ENCODE data around the gene TANK. TPM values are rescaled to one million over a fixed set of nuclear protein-coding genes. Genes with fewer than 3 reads are reported as not detected.

TANK gene
- total RNA-seq, 1 experiment from 2014 or later: 79.6 TPM

DNA sequence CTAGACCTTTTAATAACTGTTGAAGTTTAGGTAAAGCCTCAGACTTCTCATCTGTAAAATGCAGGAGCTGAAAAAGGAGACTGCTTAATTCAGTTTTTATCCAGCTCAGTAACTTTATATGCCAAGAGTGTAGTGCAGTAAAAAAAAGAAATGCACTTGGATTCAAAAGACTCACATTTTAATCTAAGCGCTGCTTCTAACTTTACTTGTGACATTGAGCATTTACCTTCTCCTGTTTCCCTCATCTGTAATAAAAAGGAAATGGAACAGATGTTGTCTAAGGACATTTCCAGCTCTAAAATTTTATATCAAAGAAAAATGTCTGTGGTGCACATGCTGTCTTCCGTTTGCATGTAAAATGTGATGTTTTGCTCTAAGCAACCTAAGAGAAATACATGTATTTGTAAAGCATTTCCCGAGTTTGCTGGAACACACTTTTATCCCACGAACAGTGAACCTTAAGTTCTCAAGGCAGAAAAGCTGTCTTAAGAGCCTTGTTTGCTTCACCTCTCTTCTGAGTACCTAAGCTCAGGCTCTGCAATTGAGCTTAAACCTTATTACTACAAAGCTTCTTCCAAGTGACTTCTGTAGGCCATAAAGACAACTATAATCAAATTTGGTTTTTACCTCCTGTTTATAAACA lies 24.2 kb upstream of the TANK start:
- intact Hi-C loops (cut with micrococcal nuclease): no loop called here
- peaks cover 7% of the 10 kb centered on the region for H3K9me3 Mint-ChIP-seq (ENCODE audit: unreplicated experiment)
- H3K36me3 Mint-ChIP-seq (ENCODE audit: insufficient read depth, unreplicated experiment): no peaks in the 10 kb centered on the region
- TF ChIP-seq, protein P1, sequence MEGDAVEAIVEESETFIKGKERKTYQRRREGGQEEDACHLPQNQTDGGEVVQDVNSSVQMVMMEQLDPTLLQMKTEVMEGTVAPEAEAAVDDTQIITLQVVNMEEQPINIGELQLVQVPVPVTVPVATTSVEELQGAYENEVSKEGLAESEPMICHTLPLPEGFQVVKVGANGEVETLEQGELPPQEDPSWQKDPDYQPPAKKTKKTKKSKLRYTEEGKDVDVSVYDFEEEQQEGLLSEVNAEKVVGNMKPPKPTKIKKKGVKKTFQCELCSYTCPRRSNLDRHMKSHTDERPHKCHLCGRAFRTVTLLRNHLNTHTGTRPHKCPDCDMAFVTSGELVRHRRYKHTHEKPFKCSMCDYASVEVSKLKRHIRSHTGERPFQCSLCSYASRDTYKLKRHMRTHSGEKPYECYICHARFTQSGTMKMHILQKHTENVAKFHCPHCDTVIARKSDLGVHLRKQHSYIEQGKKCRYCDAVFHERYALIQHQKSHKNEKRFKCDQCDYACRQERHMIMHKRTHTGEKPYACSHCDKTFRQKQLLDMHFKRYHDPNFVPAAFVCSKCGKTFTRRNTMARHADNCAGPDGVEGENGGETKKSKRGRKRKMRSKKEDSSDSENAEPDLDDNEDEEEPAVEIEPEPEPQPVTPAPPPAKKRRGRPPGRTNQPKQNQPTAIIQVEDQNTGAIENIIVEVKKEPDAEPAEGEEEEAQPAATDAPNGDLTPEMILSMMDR (IDR thresholded peaks at IDR 0.05; ENCODE audit: unreplicated experiment): no peak
- POLR2A ChIA-PET: interaction anchor here (1.1 to 2.5 kb wide), 4 partner anchors 11 to 25 kb away, joined by 4 to 12 read pairs (median 4); no protein-coding TSS in a partner anchor
- no peak for DNase-seq (ENCODE audit: unreplicated experiment)
- H3K4me3 Mint-ChIP-seq (ENCODE audit: unreplicated experiment): no peak overlapping the region
- peaks cover 24% of the 10 kb centered on the region for H3K4me1 Mint-ChIP-seq (ENCODE audit: insufficient read depth, unreplicated experiment)
- H3K27me3 Mint-ChIP-seq (ENCODE audit: insufficient read depth, unreplicated experiment): no peaks in the 10 kb centered on the region
- H3K27ac Mint-ChIP-seq (ENCODE audit: low read depth, unreplicated experiment): no peak overlapping the region
- BruUV-seq (replicated peaks): no TSS peak
- CTCF ChIA-PET: no interaction called here

DNA sequence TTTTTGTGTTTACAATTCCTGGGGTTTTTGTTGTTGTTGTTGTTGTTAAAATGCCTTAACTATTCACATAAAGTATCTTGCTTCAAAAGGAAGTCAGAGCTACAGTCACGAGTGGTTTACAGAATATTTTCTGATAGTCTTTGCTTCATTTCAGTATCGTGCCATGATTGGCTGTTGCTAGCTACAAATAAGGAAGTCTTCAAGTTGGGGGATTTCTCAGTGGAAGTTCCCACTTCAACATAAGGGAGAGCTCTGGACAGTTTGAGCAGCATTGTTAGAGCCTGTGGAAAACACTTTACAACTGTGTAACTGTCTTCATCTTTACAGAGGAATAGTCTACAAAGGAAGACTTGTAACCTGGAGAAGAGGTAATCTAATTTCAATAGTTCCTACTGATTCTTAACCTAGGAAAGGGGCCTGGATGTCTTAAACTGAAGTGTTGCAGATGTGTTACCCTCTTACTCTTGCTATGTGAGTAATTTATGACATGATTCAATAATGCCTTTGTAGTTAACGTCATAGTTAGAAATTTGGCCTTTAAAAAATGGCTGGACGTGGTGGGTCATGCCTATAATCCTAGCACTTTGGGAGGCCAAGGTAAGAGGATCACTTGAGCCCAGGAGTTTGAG lies 23.4 kb upstream of the TANK start:
- no peak overlapping the region for H3K27ac Mint-ChIP-seq (ENCODE audit: low read depth, unreplicated experiment)
- no TSS peak for BruUV-seq (replicated peaks)
- intact Hi-C loops (cut with micrococcal nuclease): no loop called here
- no peaks in the 10 kb centered on the region for H3K36me3 Mint-ChIP-seq (ENCODE audit: insufficient read depth, unreplicated experiment)
- ChIA-PET POLR2A (interaction anchor here (0.7 to 2.5 kb wide), 3 partner anchors 14 to 51 kb away, joined by 3 to 12 read pairs (median 4); no protein-coding TSS in a partner anchor), CTCF (no interaction called here)
- H3K4me3 Mint-ChIP-seq (ENCODE audit: unreplicated experiment): no peak overlapping the region
- peaks cover 7% of the 10 kb centered on the region for H3K9me3 Mint-ChIP-seq (ENCODE audit: unreplicated experiment)
- no peaks in the 10 kb centered on the region for H3K27me3 Mint-ChIP-seq (ENCODE audit: insufficient read depth, unreplicated experiment)
- TF ChIP-seq, protein P1 (IDR thresholded peaks at IDR 0.05; ENCODE audit: unreplicated experiment): no peak
- peaks cover 24% of the 10 kb centered on the region for H3K4me1 Mint-ChIP-seq (ENCODE audit: insufficient read depth, unreplicated experiment)
- DNase-seq (ENCODE audit: unreplicated experiment): no peak

DNA sequence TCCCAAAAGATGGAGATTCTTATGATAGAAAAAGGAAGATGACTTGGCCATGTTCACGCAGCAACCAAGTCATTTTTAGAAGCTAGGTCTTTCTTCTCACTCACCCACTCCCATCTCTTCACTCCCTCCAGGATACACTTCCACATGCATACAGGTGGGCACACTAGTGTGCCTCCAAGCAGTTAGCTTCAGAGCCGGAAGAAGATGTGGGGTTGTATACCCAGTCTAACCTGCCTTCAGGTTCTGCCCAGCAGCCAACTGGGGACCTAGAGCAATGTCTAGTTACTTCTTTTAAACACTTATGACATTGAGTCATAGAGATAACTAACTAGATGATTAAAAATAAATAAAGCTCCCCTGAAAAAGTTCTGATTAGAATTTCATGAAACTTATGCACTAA lies 21.8 kb upstream of the TANK start:
- Mint-ChIP-seq H3K9me3 (ENCODE audit: unreplicated experiment) (peaks cover 6% of the 10 kb centered on the region), H3K4me3 (ENCODE audit: unreplicated experiment) (no peak overlapping the region), H3K27me3 (ENCODE audit: insufficient read depth, unreplicated experiment) (no peaks in the 10 kb centered on the region), H3K4me1 (ENCODE audit: insufficient read depth, unreplicated experiment) (peaks cover 24% of the 10 kb centered on the region), H3K36me3 (ENCODE audit: insufficient read depth, unreplicated experiment) (no peaks in the 10 kb centered on the region), H3K27ac (ENCODE audit: low read depth, unreplicated experiment) (no peak overlapping the region)
- DNase-seq (ENCODE audit: unreplicated experiment): no peak
- ChIA-PET CTCF (interaction anchor here (0.7 kb wide), 1 partner anchor 164 kb away, joined by 3 read pairs; no protein-coding TSS in a partner anchor), POLR2A (interaction anchor here (0.9 to 1.1 kb wide), 2 partner anchors 14 to 59 kb away, joined by 4 to 6 read pairs; no protein-coding TSS in a partner anchor)
- TF ChIP-seq, protein P1 (IDR thresholded peaks at IDR 0.05; ENCODE audit: unreplicated experiment): no peak
- intact Hi-C loops (cut with micrococcal nuclease): no loop called here
- BruUV-seq (replicated peaks): no TSS peak

DNA sequence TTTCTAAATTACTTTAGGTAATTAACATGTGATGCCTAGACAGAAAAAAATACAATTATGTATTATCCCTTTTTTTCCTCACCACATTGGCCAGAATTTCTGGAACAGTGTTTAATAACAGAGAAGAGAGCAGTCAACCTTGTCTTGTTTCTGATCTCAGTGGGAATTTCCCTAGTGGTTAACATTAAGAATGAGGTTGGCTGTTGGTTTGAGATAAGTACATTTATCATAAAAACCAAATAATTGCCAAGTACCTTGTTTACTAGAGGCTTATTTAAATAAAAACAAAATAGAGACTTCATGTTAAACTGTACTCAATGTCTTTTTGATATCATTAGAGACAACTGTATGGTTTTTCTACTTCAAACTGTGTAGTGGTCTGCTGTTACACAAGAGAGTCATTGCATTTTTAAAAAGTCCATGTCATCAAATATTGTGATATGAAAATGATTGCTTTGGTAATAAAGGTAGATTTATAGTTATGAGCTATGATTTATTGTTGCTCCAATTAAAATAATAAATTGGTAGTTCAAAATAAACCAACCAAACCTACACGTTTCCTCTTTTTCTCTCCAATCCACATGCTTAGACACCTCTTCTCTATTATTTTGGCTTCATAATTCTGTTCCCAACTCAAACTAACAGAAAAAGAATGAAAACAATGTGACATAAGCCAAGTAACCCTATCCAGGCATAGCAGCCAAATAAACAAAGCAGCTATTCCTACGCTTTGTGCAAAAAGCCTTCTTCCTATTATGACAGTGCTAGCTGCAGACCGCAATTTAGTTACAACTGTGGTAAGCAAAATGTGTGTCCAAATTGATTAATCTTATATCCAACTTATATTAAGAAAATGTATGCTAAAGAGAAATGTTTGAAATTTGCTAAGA lies 20.9 kb upstream of the TANK start:
- no peak overlapping the region for H3K4me3 Mint-ChIP-seq (ENCODE audit: unreplicated experiment)
- ChIA-PET CTCF (interaction anchor here (1.3 kb wide), 1 partner anchor 75 kb away, joined by 4 read pairs; no protein-coding TSS in a partner anchor), POLR2A (interaction anchor here (0.9 to 1.1 kb wide), 2 partner anchors 13 to 59 kb away, joined by 4 to 6 read pairs; no protein-coding TSS in a partner anchor)
- no peaks in the 10 kb centered on the region for H3K27me3 Mint-ChIP-seq (ENCODE audit: insufficient read depth, unreplicated experiment)
- no peak overlapping the region for H3K27ac Mint-ChIP-seq (ENCODE audit: low read depth, unreplicated experiment)
- H3K36me3 Mint-ChIP-seq (ENCODE audit: insufficient read depth, unreplicated experiment): no peaks in the 10 kb centered on the region
- intact Hi-C loops (cut with micrococcal nuclease): no loop called here
- peaks cover 22% of the 10 kb centered on the region for H3K4me1 Mint-ChIP-seq (ENCODE audit: insufficient read depth, unreplicated experiment)
- DNase-seq (ENCODE audit: unreplicated experiment): no peak
- no peaks in the 10 kb centered on the region for H3K9me3 Mint-ChIP-seq (ENCODE audit: unreplicated experiment)
- TF ChIP-seq, protein P1 (IDR thresholded peaks at IDR 0.05; ENCODE audit: unreplicated experiment): no peak
- BruUV-seq (replicated peaks): no TSS peak

Measured in MCF 10A (cell line).